NCI-H748 (cell line): ENCODE data around the gene POPDC2.

Experiments
- DNase-seq: peaks from one replicate; lab custom pipeline; 2025; ENCODE audit not compliant: unreplicated experiment; lab: John Stamatoyannopoulos, UW

The POPDC2 gene

DNA sequence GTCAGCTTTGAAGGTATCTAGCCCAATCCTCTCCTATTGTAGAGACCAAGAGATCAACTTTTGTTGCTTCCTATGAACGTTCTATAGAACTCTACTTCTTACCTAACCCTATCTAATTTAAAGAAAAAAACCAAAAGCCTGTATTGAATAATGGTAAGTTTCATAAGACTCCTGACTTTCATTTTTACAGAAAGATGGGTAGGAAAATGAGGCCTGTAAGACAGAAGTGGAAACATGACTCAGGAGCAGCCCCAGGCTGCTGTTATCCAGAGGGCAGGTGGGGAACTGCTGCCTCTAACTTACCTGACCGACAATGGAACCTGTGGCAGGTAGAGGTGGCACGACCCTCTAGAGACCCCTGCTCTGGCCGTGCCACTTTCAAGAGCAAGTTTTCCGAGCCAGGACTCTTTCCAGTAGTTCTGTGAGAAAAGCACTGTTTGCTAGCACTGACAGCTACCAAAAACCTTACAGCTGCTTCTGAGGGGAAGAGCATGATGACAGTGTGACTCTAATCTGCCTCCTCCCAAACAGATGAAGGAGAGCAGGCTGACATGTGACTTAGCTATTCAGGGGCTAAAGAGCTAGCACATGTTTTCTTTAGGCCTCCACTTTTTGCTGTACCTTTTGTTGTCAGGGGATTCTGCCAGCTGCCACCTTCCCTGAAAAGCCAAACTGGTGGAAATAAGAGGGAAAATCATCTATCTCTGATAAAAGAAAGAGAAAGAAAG, 17.5 kb downstream of the POPDC2 start:
- DNase-seq: no peak

- DNase-seq: no peak
Measured at GRCh38 chr3:119641416-119641815, 19.0 kb downstream of the POPDC2 start.

DNA sequence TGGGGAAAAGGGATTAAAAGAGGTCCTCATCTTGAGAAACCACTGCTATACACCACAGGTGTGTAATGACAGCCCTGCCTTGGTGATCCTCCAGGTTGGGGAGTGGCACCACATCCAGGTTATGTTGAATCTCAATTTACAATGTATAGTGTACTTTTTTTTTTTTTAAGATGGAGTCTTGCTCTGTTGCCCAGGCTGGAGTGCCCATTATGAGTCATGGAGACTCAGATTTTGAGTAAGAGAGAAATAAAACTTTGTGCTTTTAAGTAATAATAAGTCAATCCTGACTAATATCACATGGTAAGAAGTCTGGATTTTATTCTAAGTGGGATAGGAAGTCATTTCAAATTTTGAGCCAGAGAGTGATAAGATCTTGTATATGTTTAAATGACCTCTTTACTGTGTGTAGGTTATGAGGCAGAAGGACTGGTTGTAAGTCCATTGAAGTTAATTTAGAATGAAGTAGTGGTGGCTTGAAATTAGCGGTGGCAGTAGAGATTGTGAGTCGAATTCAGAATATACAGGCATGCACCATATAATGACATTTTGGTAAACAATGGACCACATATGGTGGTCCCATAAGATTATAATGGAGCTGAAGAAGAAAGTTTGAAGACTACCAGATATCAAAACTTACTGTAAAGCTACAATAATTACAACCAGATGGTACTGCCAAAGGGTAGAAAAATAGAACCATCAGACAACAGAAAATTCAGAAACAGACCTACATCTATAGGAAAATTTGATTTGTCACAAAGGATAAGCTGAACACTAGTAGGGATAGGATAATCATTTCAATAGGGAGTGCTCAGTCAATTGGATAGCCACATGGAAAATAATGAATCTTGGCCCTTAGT, 20.7 kb downstream of the POPDC2 start:
- DNase-seq: no peak

- DNase-seq: no peak
Measured at GRCh38 chr3:119637679-119638477, 22.5 kb downstream of the POPDC2 start.

DNA sequence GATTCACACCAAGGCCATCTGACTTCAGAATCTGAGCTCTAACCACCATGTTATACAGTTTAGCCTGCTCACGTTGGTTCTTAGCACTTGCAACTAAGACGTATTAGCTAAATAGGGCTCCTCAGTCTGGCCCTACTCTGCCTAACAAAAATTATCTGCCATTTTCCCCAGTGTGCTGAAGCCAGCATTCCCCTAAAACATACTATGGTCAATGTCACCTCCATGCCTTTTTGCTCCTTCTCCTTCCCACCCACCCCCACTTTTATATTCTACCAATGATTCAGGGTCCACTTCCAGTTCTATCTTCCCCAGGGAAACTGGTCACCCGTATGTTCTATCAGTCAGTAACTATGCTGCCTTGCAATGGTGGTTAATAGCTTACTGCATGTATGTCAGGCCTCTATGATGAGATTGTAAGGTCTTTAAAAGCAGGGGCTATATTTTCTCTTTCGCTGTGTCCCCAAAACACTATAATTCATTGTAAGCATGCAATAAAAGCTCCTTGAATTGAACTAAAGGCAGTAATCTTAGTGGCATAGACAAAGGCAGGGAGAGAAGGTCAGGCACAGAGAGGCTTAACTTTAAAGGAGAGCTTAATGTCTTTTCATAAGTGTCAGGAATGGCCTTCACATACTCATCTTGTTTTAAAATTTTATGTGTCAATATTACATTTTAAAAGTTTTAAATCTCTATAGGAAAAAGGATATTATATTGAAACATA, 23.3 kb downstream of the POPDC2 start:
- DNase-seq: no peak

GRCh38 chr3:119636249-119636648, 24.1 kb downstream of the POPDC2 start:
- DNase-seq: no peak

GRCh38 chr3:119635719-119636118, 24.7 kb downstream of the POPDC2 start:
- no peak for DNase-seq

GRCh38 chr3:119632829-119633228, 27.6 kb downstream of the POPDC2 start:
- DNase-seq: no peak

DNA sequence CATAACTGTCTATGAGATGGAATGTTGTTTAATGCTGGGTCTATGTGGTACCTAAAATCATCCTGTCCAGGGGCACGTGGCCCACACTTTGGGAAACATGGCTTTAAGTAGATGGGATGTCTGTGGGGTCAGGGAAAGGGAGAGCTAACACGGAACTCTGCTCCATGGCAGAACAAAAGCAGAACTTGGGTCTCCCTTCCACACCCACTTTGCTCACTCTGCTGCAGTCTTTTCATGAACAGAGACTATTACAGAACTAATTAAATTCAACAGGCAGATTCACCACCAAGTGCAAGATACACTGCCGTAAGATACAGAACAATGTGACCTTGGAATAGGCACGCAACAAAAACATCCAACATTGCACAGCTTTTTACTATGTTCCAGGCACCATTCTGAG, 28.2 kb downstream of the POPDC2 start:
- no peak for DNase-seq

- DNase-seq: no peak
Measured at GRCh38 chr3:119631516-119631915, 28.9 kb downstream of the POPDC2 start.

- DNase-seq: no peak
Measured at GRCh38 chr3:119630880-119631329, 29.5 kb downstream of the POPDC2 start.

DNA sequence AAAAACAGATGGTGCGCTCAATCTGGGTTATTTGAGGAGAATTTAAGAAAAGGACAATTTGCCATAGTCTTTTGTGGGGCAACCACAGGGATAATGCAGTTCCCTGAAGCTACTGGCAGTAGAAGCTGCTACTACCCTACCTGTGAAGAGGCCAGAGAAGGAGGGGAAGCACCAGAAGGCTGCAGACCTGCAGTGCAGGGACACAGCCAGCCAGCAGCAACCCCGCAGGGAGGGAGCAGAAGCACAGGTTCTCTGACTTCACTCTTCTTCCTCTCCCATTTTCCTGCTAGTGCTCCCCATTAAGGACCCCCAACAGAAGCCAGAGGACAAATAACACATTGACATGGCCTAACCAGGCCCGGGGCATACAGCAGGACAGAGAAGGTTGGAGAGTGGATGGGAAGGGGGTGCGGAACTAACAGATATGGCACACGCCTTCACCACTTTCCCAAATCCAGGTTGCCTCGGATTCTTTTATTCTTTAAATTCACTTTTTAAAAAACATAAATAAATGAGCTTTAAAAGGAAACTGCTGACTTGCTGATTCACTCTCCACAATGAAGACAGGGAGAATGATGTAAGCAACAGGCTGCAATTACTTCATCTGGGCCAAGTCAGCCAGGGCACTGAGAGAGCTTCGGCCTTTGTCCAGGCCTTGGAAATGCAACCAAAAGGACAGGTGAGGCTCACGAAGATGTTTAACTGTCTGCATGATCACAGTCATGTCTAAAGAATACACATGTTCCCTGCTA, 30.1 kb downstream of the POPDC2 start:
- DNase-seq: no peak

GRCh38 chr3:119628816-119629445, 31.5 kb downstream of the POPDC2 start:
- DNase-seq: no peak

- no peak for DNase-seq
Measured at GRCh38 chr3:119628390-119628789, 32.0 kb downstream of the POPDC2 start.

GRCh38 chr3:119627461-119627860, 32.9 kb downstream of the POPDC2 start:
- DNase-seq: no peak

DNA sequence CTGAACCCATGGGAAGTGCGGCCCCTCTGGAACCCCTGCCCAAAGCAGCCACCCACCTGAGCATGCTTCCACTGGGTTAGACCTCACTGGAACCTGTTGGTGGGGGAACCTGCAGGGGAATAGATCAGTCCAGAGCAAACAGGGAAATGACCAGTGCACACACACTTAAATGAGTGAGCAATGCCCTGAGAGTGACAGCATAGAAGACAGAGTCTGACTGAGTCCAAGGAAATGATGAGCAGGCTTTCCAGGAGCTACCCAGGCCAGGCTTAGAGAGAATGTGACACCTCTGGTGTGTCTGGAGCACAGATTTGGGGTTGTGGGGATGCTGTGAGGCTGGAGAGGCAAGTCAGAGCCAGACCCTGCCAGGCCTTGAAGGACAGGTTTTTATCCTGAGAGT, 34.2 kb downstream of the POPDC2 start:
- DNase-seq: no peak

GRCh38 chr3:119625451-119626153, 34.8 kb downstream of the POPDC2 start:
- DNase-seq: no peak

GRCh38 chr3:119624002-119624720, 36.2 kb downstream of the POPDC2 start:
- no peak for DNase-seq
